ACC112 (cell line): ENCODE results near the gene GRIK4.

Experiments used
- H2AFZ ChIP-seq: fragments of 200-600 bp; sonication (generic); one replicate; pipeline ENCODE4 v1.6.0; 2017; ENCODE audit warnings: antibody characterized with exemption, low read length; ENCODE audit not compliant: unreplicated experiment
- H3K27ac ChIP-seq: fragments of 200-600 bp; sonication (generic); 2 replicates; pipeline ENCODE4 v1.5.1; 2014; ENCODE audit warnings: low read depth, mild to moderate bottlenecking, antibody characterized with exemption, low read length, moderate library complexity
- H3K27me3 ChIP-seq: fragments of 200-600 bp; sonication (generic); 2 replicates; pipeline ENCODE4 v1.6.1; 2014; ENCODE audit warnings: mild to moderate bottlenecking, antibody characterized with exemption, low read length, moderate library complexity, mixed read lengths; ENCODE audit not compliant: insufficient read depth
- H3K36me3 ChIP-seq: fragments of 200-600 bp; sonication (generic); 2 replicates; pipeline ENCODE4 v1.6.1; 2016; ENCODE audit warnings: mild to moderate bottlenecking, antibody characterized with exemption, low read length, moderate library complexity, mixed read lengths; ENCODE audit not compliant: insufficient read depth
- H3K4me1 ChIP-seq: fragments of 200-600 bp; sonication (generic); one replicate; pipeline ENCODE4 v1.6.1; 2016; ENCODE audit warnings: low read length, mixed read lengths; ENCODE audit not compliant: insufficient read depth, unreplicated experiment, control insufficient read depth
- H3K4me3 ChIP-seq: fragments of 200-600 bp; sonication (generic); 2 replicates; pipeline ENCODE4 v1.5.1; 2014; ENCODE audit warnings: mild to moderate bottlenecking, low read depth, low read length
- H3K79me2 ChIP-seq: fragments of 200-600 bp; sonication (generic); one replicate; pipeline ENCODE4 v1.6.0; 2016; ENCODE audit warnings: low read length; ENCODE audit not compliant: control insufficient read depth, unreplicated experiment, insufficient read depth

Gene GRIK4

GRCh38 chr11:120722524-120722923, 211.0 kb downstream of the GRIK4 start:
- Histone ChIP-seq H3K27me3 (peaks cover 48% of the 10 kb centered on the region), H3K79me2 (no peaks in the 10 kb centered on the region), H3K36me3 (no peaks in the 10 kb centered on the region), H3K4me1 (no peaks in the 10 kb centered on the region), H3K27ac (no peak overlapping the region), H2AFZ (no peak overlapping the region), H3K4me3 (no peak overlapping the region)

GRCh38 chr11:120723751-120724150, 212.2 kb downstream of the GRIK4 start:
- H3K36me3 ChIP-seq, result no peaks in the 10 kb centered on the region
- H2AFZ ChIP-seq, result no peak overlapping the region
- no peak overlapping the region for H3K4me3 ChIP-seq
- H3K4me1 ChIP-seq, result no peaks in the 10 kb centered on the region
- no peaks in the 10 kb centered on the region for H3K79me2 ChIP-seq
- no peak overlapping the region for H3K27ac ChIP-seq
- H3K27me3 ChIP-seq, result peaks cover 36% of the 10 kb centered on the region

- Histone ChIP-seq H3K4me3 (no peak overlapping the region), H3K27ac (no peak overlapping the region)
Observed at GRCh38 chr11:120727752-120728151, 216.2 kb downstream of the GRIK4 start.

GRCh38 chr11:120735035-120735434, 223.5 kb downstream of the GRIK4 start:
- Histone ChIP-seq H3K4me3 (no peak overlapping the region), H3K27ac (no peak overlapping the region), H3K4me1 (no peaks in the 10 kb centered on the region), H3K27me3 (peaks cover 21% of the 10 kb centered on the region), H3K36me3 (no peaks in the 10 kb centered on the region), H3K79me2 (no peaks in the 10 kb centered on the region), H2AFZ (no peak overlapping the region)

More at GRCh38 chr11:120727752-120728151, 216.2 kb downstream of the GRIK4 start:
- Histone ChIP-seq H3K36me3 (no peaks in the 10 kb centered on the region), H3K79me2 (no peaks in the 10 kb centered on the region), H3K27me3 (peaks cover 24% of the 10 kb centered on the region), H2AFZ (no peak overlapping the region), H3K4me1 (no peaks in the 10 kb centered on the region)

GRCh38 chr11:120738516-120739046, 227.0 kb downstream of the GRIK4 start:
- Histone ChIP-seq H3K4me1 (no peaks in the 10 kb centered on the region), H3K27me3 (0 out of 2 replicates have a peak, but pooled peaks cover 6% of the 10 kb centered on the region), H3K27ac (no peak overlapping the region), H3K79me2 (no peaks in the 10 kb centered on the region), H2AFZ (no peak overlapping the region), H3K36me3 (no peaks in the 10 kb centered on the region), H3K4me3 (no peak overlapping the region)

- Histone ChIP-seq H3K36me3 (no peaks in the 10 kb centered on the region), H3K4me1 (no peaks in the 10 kb centered on the region), H3K79me2 (no peaks in the 10 kb centered on the region), H2AFZ (no peak overlapping the region), H3K27ac (no peak overlapping the region), H3K4me3 (no peak overlapping the region), H3K27me3 (peaks cover 17% of the 10 kb centered on the region; the same call in 1 of the 2 replicates)
Observed at GRCh38 chr11:120739780-120740179, 228.2 kb downstream of the GRIK4 start.

GRCh38 chr11:120740380-120740779, 228.8 kb downstream of the GRIK4 start:
- no peaks in the 10 kb centered on the region for H3K4me1 ChIP-seq

GRCh38 chr11:120744016-120744994, 232.8 kb downstream of the GRIK4 start:
- no peaks in the 10 kb centered on the region for H3K36me3 ChIP-seq
- peaks cover 49% of the 10 kb centered on the region for H3K27me3 ChIP-seq
- no peak overlapping the region for H2AFZ ChIP-seq
- H3K4me1 ChIP-seq, result no peaks in the 10 kb centered on the region
- no peaks in the 10 kb centered on the region for H3K79me2 ChIP-seq
- no peak overlapping the region for H3K4me3 ChIP-seq
- H3K27ac ChIP-seq, result no peak overlapping the region

More at GRCh38 chr11:120740380-120740779, 228.8 kb downstream of the GRIK4 start:
- no peaks in the 10 kb centered on the region for H3K36me3 ChIP-seq
- H3K27ac ChIP-seq, result no peak overlapping the region
- H3K27me3 ChIP-seq, result peaks cover 19% of the 10 kb centered on the region; the same call in 1 of the 2 replicates
- no peaks in the 10 kb centered on the region for H3K79me2 ChIP-seq
- no peak overlapping the region for H3K4me3 ChIP-seq
- H2AFZ ChIP-seq, result no peak overlapping the region

- Histone ChIP-seq H3K36me3 (no peaks in the 10 kb centered on the region), H3K4me3 (no peak overlapping the region), H3K4me1 (no peaks in the 10 kb centered on the region), H3K27ac (no peak overlapping the region), H3K79me2 (no peaks in the 10 kb centered on the region), H3K27me3 (peaks cover 61% of the 10 kb centered on the region), H2AFZ (no peak overlapping the region)
Observed at GRCh38 chr11:120746376-120746775, 234.8 kb downstream of the GRIK4 start.

- Histone ChIP-seq H3K27me3 (peaks cover 65% of the 10 kb centered on the region), H2AFZ (no peak overlapping the region), H3K27ac (no peak overlapping the region), H3K79me2 (no peaks in the 10 kb centered on the region), H3K36me3 (no peaks in the 10 kb centered on the region), H3K4me3 (no peak overlapping the region), H3K4me1 (no peaks in the 10 kb centered on the region)
Observed at GRCh38 chr11:120746836-120747609, 235.5 kb downstream of the GRIK4 start.
